Endothelial cell of umbilical vein (primary cell): ENCODE data around the gene UCKL1. TPM values are rescaled to one million over a fixed set of nuclear protein-coding genes. Genes with fewer than 3 reads are reported as not detected.

Experiments used
- BruUV-seq: library from RNA; stranded (reverse); fragments of 400-500 nt; replicated peaks from 2 replicates; lab custom pipeline; 2021; lab: Mats Ljungman, UMichigan
- CTCF ChIA-PET: fragments of 300-600, 350-600 bp; sonication (Branson Sonifier 250); formaldehyde crosslinking; loops from one replicate; lab custom pipeline; 2021; ENCODE audit warnings: antibody characterized with exemption, inconsistent platforms; lab: Charles Lee
- POLR2A ChIA-PET: fragments of 300-600, 350-600 bp; sonication (Branson Sonifier 250); formaldehyde crosslinking; loops from one replicate; lab custom pipeline; 2021; ENCODE audit warnings: antibody characterized with exemption, inconsistent platforms; lab: Charles Lee
- DNase-seq: peaks from one replicate; pipeline ENCODE4 v3.0.0-alpha.2; 2011; ENCODE audit warnings: low read depth, low spot score
- FAIRE-seq: peaks from 2 replicates; lab custom pipeline; 2011; peaks lifted over from hg19 to GRCh38; lab: Jason Lieb, UNC
- H2AFZ ChIP-seq: 2 replicates; pipeline ENCODE4 v1.6.0; 2012; ENCODE audit warnings: low read depth, low read length, control low read depth, inconsistent platforms
- H3K27ac ChIP-seq: 2 replicates; pipeline ENCODE4 v1.5.1; 2011; ENCODE audit warnings: low read depth, mild to moderate bottlenecking, control low read depth, low read length, moderate library complexity; ENCODE audit not compliant: insufficient read depth
- H3K27me3 ChIP-seq, 2 experiments: 2 replicates each; pipeline versions ENCODE4 v1.6.0 to v1.6.1; 2011; ENCODE audit warnings: low read length in 2 of 2, mixed read lengths in 1 of 2; ENCODE audit not compliant: control insufficient read depth in 2 of 2, insufficient read depth in 2 of 2
- H3K36me3 ChIP-seq, 2 experiments: 2 replicates in 1 of 2; 3 replicates in 1 of 2; pipeline ENCODE4 v1.5.1; 2011; ENCODE audit warnings: low read length in 2 of 2, mild to moderate bottlenecking in 1 of 2, moderate library complexity in 1 of 2; ENCODE audit not compliant: control insufficient read depth in 2 of 2, insufficient read depth in 2 of 2; ENCODE audit errors: extremely low read depth in 1 of 2
- H3K4me1 ChIP-seq: 3 replicates; pipeline ENCODE4 v1.5.1; 2011; ENCODE audit warnings: mild to moderate bottlenecking, low read length; ENCODE audit not compliant: control insufficient read depth, insufficient read depth; ENCODE audit errors: extremely low read depth
- H3K4me2 ChIP-seq: 2 replicates; pipeline ENCODE4 v1.6.1; 2011; ENCODE audit warnings: low read length, control low read depth, mixed read lengths; ENCODE audit not compliant: insufficient read depth
- H3K4me3 ChIP-seq, 3 experiments: fragments of 200-600 bp in 1 of 3; sonication (generic), shearing (Covaris generic) in 1 of 3; replicated peaks in 1 of 3; 2 replicates each; pipeline ENCODE4 v1.5.1; 2011 to 2016; ENCODE audit warnings: control low read depth in 3 of 3, low read length in 3 of 3, mild to moderate bottlenecking in 2 of 3, inconsistent platforms in 1 of 3, low read depth in 1 of 3, moderate library complexity in 1 of 3; ENCODE audit not compliant: insufficient read depth in 1 of 3
- H3K79me2 ChIP-seq: 2 replicates; pipeline ENCODE4 v1.6.0; 2012; ENCODE audit warnings: low read length, inconsistent platforms; ENCODE audit not compliant: control insufficient read depth, insufficient read depth
- H3K9ac ChIP-seq: replicated peaks from 2 replicates; pipeline ENCODE3; 2011; ENCODE audit warnings: low read length, control low read depth; ENCODE audit not compliant: insufficient read depth; ENCODE audit errors: extremely low read depth
- H3K9me1 ChIP-seq: replicated peaks from 3 replicates; pipeline ENCODE4 v1.6.0; 2011; ENCODE audit warnings: mild to moderate bottlenecking, low read length; ENCODE audit not compliant: control insufficient read depth, insufficient read depth; ENCODE audit errors: extremely low read depth
- H3K9me3 ChIP-seq: replicated peaks from 2 replicates; pipeline ENCODE4 v1.5.1; 2012; ENCODE audit warnings: low read length, inconsistent platforms; ENCODE audit not compliant: control insufficient read depth, insufficient read depth
- H4K20me1 ChIP-seq: replicated peaks from 2 replicates; pipeline ENCODE3; 2011; ENCODE audit warnings: mild to moderate bottlenecking, low read length; ENCODE audit not compliant: control insufficient read depth, insufficient read depth; ENCODE audit errors: extremely low read depth
- EZH2 ChIP-seq: IDR thresholded peaks from 2 replicates; pipeline ENCODE4 v1.6.1; 2012; ENCODE audit warnings: borderline replicate concordance, low read depth, mild to moderate bottlenecking, moderate library complexity, low read length, inconsistent platforms; ENCODE audit not compliant: severe bottlenecking
- FOS ChIP-seq: IDR thresholded peaks from 2 replicates; pipeline ENCODE4 v1.6.1; 2011; ENCODE audit warnings: mild to moderate bottlenecking, low read length, moderate library complexity, borderline replicate concordance; ENCODE audit not compliant: insufficient read depth
- GATA2 ChIP-seq: IDR thresholded peaks from 2 replicates; pipeline ENCODE4 v1.7.0; 2011; ENCODE audit warnings: low read depth, mild to moderate bottlenecking, moderate library complexity, mixed read lengths, low read length; ENCODE audit not compliant: insufficient read length, insufficient read depth
- JUN ChIP-seq: IDR thresholded peaks from 2 replicates; pipeline ENCODE4 v1.6.1; 2011; ENCODE audit warnings: borderline replicate concordance, low read depth; ENCODE audit not compliant: insufficient read length, insufficient read depth
- MYC ChIP-seq: IDR thresholded peaks from one replicate; pipeline ENCODE4 v1.6.1; 2011; ENCODE audit warnings: mild to moderate bottlenecking, low read depth, low read length
- POLR2A ChIP-seq: IDR thresholded peaks from 2 replicates; pipeline ENCODE4 v1.6.1; 2012; ENCODE audit warnings: low read depth, mild to moderate bottlenecking, control low read depth, low read length
- POLR2AphosphoS5 ChIP-seq: IDR thresholded peaks from 2 replicates; pipeline ENCODE4 v1.6.1; 2012; ENCODE audit warnings: low read depth, mild to moderate bottlenecking, control low read depth, low read length, moderate library complexity; ENCODE audit not compliant: insufficient read depth
- dilution Hi-C: fragments of 300-500 bp; cut with MboI; formaldehyde crosslinking; loops from one replicate; pipeline ENCODE4 v1.15.0; 2019; ENCODE audit warnings: low sequenced_read_pairs; ENCODE audit not compliant: extremely low pct_ligation_motif_present
- intact Hi-C: fragments of 100-400 bp; cut with micrococcal nuclease; formaldehyde crosslinking; loops from one replicate; pipeline ENCODE4 v1.10.0; 2022
- polyA plus RNA-seq, 4 experiments: library from polyadenylated mRNA; depleted of rRNA in 3 of 4; stranded (reverse) in 3 of 4; unstranded in 1 of 4; fragments of >200 nt; gene quantifications; 2 replicates each; pipeline versions ENCODE4 v1.2.1 to v1.2.3, GENCODE V29; 2011 to 2012; ENCODE audit warnings: missing spikeins in 1 of 4
- total RNA-seq: library from RNA; stranded (reverse); gene quantifications from 2 replicates; pipeline ENCODE4 v1.2.3, GENCODE V29; 2021
- TF ChIP-seq, protein P1 (sequence below), 2 donors: IDR thresholded peaks; 1 replicate in 1 of 2; 2 replicates in 1 of 2; pipeline ENCODE4 v1.5.1; 2011; ENCODE audit warnings: low read length in 2 of 2, mild to moderate bottlenecking in 2 of 2, moderate library complexity in 2 of 2, control low read depth in 1 of 2, inconsistent platforms in 1 of 2, low read depth in 1 of 2; ENCODE audit not compliant: insufficient read depth in 1 of 2; ENCODE audit errors: extremely low read depth in 1 of 2
- TF ChIP-seq, protein P2 (sequence below): IDR thresholded peaks from 2 replicates; pipeline ENCODE4 v1.6.1; 2011; ENCODE audit not compliant: insufficient read depth, insufficient read length

Gene UCKL1
- total and polyA plus RNA-seq, 2 donors (not counting 3 experiments of a cell fraction or from before 2014, with no cell fraction given): 51.1 to 78.8 TPM

- BruUV-seq: no TSS peak
- ChIA-PET CTCF (interaction anchor here (1.1 kb wide), 1 partner anchor 83 kb away, joined by 5 read pairs; no protein-coding TSS in a partner anchor), POLR2A (no interaction called here)
- TF ChIP-seq EZH2 (no peak), MYC (no peak), POLR2A (no peak), FOS (no peak), JUN (no peak), POLR2AphosphoS5 (no peak), GATA2 (no peak)
- TF ChIP-seq, protein P1, sequence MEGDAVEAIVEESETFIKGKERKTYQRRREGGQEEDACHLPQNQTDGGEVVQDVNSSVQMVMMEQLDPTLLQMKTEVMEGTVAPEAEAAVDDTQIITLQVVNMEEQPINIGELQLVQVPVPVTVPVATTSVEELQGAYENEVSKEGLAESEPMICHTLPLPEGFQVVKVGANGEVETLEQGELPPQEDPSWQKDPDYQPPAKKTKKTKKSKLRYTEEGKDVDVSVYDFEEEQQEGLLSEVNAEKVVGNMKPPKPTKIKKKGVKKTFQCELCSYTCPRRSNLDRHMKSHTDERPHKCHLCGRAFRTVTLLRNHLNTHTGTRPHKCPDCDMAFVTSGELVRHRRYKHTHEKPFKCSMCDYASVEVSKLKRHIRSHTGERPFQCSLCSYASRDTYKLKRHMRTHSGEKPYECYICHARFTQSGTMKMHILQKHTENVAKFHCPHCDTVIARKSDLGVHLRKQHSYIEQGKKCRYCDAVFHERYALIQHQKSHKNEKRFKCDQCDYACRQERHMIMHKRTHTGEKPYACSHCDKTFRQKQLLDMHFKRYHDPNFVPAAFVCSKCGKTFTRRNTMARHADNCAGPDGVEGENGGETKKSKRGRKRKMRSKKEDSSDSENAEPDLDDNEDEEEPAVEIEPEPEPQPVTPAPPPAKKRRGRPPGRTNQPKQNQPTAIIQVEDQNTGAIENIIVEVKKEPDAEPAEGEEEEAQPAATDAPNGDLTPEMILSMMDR (IDR thresholded peaks at IDR 0.05; ENCODE audit: extremely low read depth in 1 of 2, insufficient read depth in 1 of 2, low read depth in 1 of 2, low read length in 2 of 2): no peak
- TF ChIP-seq, protein P2, sequence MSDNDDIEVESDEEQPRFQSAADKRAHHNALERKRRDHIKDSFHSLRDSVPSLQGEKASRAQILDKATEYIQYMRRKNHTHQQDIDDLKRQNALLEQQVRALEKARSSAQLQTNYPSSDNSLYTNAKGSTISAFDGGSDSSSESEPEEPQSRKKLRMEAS: no peak
- FAIRE-seq: no peak
- no peaks in the 10 kb centered on the region for H3K9me3 ChIP-seq
- no peak overlapping the region for H3K9ac ChIP-seq
- no peak overlapping the region for H3K27ac ChIP-seq
- no peaks in the 10 kb centered on the region for H3K9me1 ChIP-seq
- H3K4me3 ChIP-seq: no peak overlapping the region
- peaks cover 6% of the 10 kb centered on the region for H3K4me1 ChIP-seq
- peaks cover 13 to 49% of the 10 kb centered on the region in 2 experiments for H3K36me3 ChIP-seq
- no peaks in the 10 kb centered on the region for H3K27me3 ChIP-seq
- no peak overlapping the region for H3K4me2 ChIP-seq
- no peak for DNase-seq
- intact Hi-C loops (loop anchor here (10.0 kb wide), 1 partner anchor 164 kb away; no protein-coding TSS in a partner anchor), dilution Hi-C loops (no loop called here)
- peaks cover 7% of the 10 kb centered on the region for H3K79me2 ChIP-seq
- no peaks in the 10 kb centered on the region for H4K20me1 ChIP-seq
- H2AFZ ChIP-seq: no peak overlapping the region
These were observed 65.6 kb downstream of the UCKL1 start for GRCh38 chr20:63890616-63891015.
